ENCODE results near the gene LRRC58.
"Not testable (repeated sequence)": the region's sequence is repeated elsewhere in the genome, so short reads cannot be mapped to it uniquely, and the experiment has no call there.

Gene LRRC58

DNA sequence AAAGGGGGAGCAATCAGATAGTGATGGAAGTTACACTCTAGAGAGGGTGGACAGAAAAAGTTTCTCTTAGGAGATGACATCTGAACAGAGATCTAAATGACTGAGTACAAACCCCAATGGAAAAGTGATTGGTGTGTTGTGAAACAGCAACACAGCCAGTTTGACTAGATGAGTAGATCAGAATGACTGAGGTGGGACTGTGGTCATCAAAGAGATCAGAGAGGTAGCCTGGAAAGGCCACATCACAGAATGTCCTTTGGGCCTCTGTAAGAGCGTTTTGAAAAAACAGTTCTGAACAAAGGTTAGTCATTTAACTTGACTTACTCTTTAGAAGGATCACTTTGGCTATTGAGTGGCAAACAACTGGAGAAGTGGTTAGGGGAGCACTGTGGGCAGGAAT lies 10.6 kb downstream of the LRRC58 start:
- no peak for DNase-seq

DNA sequence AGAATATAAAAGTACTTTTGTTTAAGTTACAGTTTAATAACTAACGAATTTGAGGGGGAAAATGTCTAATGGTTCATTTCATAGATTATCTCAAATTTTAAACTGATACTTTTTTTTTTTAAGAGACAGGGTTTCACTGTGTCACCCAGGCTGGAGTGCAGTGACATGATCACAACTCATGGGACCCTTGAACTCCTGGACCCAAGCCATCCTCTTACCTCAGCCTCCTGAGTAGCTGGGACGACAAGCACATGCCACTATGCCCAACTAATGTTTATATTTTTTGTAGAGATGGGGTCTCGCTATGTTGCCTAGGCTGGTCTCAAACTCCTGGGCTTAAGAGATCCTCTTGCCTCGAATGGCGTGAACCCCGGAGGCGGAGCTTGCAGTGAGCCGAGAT lies 16.5 kb downstream of the LRRC58 start:
- DNase-seq, result no peak

DNA sequence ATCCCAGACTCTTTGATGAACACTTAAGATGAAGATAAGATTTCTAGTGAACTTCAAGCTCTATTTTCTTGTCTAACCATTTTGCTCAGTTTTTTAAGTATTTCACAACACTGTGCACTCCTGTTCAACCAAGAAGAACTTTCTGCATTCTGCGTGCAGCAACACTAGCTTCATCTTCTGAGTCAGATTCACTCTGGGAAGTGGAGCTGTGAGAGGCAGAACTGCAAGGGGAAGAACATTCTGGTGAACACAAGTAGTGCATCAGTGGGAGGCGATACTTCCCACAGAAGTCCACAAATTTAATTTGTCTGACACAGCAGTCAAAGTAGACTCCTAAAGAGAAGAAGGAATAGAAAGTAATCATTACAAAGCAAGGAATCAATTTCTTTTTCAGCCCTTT lies 18.1 kb downstream of the LRRC58 start:
- no peak for DNase-seq

DNA sequence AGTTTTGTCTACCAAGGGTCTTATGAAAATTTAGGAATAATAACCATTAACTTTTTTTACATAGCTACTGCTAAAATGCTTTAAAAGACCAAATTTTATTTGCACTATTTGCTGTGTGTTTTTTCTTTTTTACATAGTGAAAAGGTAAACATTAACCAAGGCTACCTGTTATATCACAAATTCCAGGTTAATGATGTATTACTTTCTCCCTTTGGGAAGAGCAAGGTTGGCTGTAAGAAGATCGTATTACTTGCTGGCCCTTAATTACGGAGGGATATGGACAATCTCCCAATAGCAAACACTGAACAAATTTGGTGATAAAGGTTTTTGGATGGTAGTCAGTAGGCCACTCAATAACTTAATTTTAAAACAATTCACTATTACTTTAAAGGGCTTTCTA lies 22.4 kb downstream of the LRRC58 start:
- no peak for DNase-seq

DNA sequence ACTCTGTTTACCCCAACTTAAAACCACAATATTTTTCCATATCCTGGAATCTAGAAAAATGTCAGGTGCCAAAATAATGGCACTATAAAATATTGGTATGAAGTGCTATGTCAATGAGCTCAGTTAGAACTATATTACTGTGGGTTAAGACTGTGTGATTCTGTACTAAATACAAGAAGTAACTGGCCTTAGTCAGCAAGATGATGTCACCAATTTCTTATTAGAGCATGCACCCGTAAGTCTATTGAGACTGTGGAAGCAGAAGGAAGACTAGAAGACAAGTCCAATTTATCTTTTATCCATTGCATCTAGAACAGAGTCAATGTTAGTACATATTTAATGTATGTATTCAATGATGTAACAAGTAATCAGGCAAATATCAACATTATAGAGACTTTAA lies 25.0 kb downstream of the LRRC58 start:
- no peak for DNase-seq

DNA sequence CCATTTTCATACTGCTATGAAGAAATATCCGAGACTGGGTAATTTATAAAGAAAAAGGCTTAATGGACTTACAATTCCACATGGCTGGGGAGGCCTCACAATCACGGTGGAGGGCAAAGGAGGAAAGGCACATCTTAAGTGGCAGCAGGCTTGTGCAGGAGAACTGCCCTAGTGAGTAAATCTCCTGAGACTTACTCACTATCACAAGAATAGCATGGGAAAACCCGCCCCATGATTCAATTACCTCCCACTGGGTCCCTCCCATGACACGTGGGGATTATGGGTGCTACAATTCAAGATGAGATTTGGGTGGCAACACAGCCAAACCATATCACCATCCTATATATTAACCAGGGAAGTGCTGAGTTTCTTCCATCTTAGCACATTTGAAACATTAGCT lies 25.4 kb downstream of the LRRC58 start:
- DNase-seq, result not testable (repeated sequence)

DNA sequence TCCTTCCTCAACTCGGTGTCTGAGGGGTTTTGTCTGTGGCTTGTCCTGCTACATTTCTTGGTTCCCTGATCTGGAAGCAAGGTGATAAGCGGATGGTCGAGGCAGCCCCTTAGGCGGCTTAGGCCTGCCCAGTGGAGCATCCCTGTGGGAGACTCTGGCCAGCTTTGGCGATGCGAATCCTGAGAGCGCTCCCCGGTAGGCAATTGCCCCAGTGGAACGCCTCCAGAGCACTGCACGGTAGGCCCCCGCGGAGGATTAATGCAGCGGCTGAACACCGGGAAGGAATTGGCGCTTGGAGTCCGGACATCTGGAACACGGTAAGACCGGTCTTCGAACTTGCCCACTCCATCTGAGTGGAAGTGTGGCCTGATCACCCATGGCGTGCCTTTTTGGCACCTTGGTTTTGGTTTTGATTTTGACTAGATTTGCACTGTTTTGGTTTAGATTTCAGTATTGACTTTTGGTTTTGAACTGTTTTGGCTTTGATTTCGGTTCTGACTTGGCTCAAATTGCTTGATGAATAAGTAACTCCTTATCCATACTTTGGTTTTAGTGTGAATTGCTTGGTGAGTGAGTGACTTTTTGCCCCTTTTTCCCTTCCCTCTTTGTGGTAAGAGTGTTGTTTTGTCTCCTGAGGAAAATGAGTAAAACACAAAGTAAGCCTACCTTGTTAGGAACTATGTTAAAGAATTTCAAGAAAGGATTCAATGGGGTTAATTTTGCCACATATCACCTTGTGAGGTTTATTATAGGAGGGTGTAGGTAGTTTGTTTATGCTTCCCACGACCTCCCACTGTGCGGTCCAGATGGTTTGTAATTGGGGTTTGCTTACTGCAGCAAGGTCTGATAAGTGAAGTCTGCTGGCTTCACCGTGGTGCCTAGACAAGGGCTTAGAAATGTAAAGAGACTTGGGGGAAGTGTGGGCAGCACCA lies 37.0 kb downstream of the LRRC58 start:
- DNase-seq, result no peak

DNA sequence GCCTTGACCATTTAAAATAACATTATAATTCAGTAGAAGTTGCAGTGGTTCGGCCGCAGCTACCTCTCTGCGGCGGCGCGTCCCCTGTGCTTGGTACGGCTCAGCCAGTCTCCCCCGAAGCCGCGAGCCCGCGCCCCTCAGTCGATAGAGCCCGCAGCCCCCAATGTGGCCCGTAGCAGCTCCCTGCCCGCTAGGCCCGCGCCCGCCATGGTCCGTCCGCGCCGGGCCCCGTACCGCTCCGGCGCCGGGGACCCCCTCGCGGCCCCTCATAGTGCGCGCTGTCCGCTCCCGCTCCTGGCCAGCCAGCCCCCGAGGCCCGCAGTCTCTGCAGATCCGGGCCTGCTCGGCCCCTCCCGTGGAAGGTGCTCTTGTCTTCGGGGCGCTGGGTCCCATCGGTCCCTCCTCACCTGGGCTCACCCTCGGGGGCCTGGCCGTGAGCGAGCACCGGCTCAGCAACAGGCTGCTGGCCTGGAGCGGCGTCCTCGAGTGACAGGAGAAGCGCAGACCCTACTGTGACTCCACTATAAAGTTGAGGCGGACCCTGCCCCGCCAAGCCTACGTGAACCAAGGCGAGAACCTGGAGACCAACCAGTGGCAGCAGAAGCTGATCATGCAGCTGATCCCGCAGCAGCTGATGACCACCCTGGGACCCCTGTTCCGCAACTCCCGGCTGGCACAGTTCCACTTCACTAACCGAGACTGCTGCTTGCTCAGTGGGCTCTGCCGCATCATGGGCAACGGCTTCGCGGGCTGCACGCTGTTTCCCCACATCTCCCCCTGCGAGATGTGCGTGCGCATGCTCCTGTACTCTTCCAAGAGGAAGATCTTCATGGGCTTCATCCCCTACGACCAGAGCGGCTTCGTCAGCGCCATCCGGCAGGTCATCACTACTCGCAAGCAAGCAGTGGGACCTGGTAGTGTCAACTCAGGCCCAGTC lies 42.4 kb downstream of the LRRC58 start:
- DNase-seq, result no peak

DNA sequence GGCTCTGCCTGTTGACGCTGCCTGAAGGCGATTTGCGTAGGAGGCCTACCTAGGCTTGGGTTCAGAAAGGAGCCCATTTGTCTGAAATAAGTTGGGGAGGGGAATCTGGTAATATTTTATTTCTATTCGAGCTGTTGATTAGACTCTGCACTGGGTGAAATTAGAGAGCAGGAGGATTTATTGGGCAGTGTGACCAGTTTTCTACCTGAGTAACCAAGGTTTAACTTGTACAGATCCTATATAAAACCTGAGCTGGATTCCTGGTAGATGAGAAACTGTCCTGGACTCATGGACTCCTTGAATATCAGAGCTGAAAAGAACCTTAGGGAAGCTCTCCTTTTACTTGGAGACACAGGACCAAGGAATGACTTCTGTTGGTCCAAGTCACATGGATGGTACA lies 44.5 kb downstream of the LRRC58 start:
- DNase-seq, result no peak

DNA sequence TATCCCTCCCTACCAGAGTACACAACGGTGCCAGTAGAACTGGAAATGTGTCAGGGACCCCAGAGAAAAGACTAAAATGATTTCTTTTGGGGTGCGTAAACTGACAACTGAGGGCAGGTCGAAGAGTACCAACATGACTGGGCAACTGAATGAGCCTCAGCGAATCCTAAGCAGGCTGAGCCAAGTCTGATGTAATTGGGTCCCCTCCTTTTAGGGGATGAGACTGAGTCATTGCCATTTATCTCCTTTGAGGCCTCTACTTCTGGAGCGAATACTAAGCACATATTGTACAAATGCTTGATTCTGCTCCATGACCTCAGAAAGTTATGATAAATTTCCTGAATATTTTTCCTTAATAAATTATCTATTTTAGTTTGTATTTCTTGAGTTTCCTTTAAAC lies 46.8 kb downstream of the LRRC58 start:
- no peak for DNase-seq

DNA sequence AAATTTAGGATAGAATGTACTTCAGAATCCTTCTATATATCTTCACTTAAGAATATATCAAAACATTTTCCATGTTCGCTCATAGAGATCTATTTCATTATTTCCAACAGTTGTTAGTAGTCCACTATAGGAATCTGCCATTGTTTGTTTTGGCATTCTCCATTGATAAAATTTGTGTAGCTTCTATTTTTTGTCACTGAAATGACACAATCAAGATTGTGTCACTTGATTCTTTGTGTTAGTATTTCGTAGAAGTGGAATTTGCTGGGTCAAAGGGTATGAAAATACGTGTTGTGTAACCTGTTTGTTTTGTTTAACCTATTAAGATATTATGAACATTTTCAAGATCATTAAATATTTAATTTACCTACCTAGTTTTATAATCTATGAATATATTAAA lies 48.2 kb downstream of the LRRC58 start:
- DNase-seq, result no peak

DNA sequence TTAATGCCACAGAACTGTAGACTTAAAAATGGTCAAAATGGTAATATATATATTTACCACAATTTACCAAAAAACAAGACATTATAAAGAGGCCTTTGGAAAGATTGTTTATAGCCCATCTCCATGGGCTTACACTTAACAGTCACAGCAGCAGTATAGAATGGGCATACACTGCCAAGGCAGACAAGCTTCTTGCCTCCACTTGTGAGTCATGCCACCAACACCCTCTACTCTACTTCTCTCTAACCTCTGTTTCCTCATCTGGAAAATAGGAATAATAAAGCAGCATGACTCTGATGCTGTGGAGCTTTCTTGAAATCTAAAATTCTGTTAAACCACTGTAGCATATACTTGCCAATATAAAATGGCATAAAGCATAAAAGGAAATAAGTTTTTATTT lies 49.8 kb downstream of the LRRC58 start:
- DNase-seq, result no peak

DNA sequence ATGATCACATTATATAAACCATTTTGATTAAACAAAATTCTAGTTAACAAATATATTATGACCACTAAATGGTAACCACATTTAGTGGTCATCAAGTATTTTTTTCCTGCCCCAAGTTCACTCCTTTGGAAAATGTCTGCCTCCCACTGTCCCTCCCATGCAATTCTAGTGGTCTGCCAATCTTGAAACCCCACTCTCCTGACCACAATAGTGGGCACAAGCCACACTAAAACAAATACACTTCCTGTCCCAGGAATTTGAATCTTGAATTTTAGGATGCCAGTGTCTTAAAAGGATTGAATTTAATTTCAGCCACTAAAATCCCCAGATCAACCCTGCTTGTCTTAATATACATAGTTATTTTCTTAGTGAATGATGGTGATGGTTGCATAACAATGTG lies 50.2 kb downstream of the LRRC58 start:
- DNase-seq, result no peak

DNA sequence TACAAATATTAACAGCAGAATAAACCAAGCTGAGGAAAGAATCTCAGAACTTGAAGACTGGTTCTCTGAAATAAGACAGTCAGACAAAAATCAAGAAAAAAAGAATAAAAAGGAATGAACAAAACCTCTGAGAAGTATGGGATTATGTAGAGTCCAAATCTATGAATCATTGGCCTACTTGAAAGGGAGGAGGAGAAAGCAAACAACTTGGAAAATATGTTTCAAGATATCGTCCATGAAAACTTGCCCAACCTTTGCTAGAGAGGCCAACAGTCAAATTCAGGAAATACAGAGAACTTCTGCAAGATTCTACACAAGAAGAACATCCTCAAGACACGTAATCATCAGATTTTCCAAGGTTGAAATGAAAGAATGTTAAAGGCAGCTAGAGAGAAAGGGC lies 57.6 kb downstream of the LRRC58 start:
- not testable (repeated sequence) for DNase-seq

DNA sequence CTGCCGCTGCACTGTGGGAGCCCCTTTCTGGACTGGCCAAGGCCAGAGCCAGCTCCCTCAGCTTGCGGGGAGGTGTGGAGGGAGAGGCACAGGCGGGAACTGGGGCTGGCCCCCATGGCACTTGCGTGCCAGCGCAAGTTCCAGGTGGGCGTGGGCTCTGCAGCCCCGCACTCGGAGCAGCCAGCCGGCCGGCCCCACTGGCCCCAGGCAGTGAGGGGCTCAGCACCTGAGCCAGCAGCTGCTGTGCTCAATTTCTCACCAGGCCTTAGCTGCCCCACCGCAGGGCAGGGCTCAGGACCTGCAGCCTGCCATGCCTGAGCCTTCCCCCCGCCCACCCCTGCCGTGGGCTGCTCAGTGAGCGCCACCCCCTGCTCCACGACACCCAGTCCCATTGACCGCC lies 59.5 kb downstream of the LRRC58 start:
- DNase-seq, result no peak

DNA sequence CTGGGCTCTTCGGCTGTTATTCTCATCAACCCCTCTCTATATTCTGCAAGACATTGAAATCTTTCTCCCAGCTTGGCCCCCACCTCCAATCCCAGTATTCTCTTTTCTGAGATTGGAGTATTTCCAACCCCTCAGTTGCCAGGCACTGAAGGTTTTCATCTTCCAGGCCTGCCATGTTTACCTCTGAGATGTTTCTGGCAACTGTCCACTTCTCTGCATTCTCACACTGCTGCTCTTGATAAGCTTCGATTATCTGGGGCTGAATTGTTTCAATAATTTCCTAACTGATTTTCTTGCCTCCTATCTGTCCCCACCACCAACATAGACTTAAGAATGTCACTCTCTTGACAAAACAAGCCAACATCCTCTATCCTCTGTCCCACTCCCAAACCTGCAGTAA lies 62.7 kb downstream of the LRRC58 start:
- no peak for DNase-seq

DNA sequence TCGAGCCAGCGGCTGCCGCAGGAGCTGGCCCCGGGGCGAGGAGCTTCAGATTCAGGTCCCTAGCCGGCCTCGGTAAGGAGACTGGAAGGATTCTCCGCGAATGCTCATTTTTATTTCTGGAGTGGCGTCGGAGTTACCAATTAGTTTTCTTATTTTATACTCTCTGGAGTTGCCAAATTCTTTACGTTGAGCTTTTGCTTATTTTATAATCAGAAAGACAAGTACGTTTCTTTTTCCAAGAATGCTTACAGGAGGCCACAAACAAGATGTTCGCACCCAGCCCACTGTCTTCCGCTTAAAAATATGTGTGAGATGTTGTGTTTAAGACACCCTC lies 63.7 kb downstream of the LRRC58 start:
- DNase-seq, result no peak

DNA sequence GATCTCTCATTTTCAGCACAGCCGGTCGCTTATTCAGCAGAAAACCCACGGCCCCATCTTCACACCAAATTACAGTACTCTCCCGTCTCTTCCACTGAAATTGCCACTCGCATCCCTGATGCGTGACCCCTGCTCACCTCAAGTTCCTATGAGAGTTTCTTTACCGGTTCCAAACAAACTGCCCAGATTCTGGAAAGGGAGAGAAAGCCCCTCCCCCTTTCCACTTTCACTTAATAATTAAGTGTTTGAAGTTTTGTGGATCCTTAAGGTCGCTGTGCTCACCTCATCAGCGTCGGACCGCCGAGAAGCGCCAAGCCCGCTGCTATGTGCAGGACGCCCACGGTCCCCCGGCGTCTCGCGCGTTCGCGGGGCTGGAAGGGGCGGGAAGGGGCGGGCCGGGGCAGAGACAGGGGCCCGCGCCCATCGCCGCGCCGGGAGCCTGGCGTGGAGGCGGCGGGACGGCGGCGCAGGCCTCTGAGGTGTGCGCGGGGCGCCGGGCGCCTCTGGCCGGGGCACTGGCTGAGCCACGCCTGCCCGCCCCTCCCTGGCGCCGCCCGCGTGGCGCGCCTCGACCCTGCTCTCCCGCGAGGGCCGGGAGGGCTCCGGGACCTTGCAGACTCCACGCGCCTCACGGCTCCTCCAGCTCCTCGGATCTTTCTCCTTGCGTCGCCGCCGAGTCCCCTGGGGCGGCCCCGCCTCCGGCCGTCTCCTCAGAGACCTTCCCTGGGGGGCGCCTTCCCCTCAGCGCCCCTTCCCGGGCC lies 64.2 kb downstream of the LRRC58 start, which contains the start of gene GPR156:
GPR156 (minus strand) TSS at position 476 of the 761 bp plus-strand sequence. CDS start 41,124 bp downstream, outside the sequence.
- DNase-seq, result no peak

DNA sequence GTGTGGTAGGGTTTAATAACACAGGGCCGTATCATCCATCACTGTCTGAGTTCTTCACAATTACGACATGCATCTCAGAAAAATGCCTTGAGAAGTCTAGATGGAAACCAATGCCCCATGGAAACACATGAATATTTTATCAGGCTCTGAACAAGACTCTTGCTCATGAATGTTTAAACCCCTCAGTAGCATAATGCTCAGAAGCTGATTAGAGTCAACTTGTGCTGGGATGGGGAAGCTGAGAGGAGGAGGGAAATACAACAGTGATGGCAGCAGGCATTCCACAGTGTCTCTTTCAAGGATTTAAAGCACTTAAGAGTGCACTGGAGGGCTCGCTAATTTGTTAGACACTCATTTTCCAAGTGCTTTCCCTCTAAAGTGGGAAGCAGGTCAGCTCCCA lies 67.9 kb downstream of the LRRC58 start:
- no peak for DNase-seq

DNA sequence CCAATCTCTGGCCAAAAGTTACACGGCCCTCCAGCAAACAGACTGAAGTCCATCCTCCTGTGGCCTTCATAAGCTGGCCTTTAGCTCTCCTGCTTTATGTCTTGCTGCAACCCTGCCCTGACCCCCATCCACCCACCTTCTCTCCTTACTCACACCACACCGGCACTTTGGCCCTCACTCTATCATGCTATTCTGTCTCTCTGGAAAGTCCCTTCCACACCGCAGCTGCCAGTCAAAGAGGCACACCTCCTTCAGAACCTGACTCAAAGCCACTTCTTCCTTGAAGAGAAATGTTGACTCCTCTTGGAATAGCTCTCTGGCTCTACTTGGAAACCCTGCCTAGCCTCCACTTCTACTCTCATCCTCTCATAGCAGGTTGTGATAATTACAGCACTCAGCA lies 68.6 kb downstream of the LRRC58 start:
- DNase-seq, result no peak

DNA sequence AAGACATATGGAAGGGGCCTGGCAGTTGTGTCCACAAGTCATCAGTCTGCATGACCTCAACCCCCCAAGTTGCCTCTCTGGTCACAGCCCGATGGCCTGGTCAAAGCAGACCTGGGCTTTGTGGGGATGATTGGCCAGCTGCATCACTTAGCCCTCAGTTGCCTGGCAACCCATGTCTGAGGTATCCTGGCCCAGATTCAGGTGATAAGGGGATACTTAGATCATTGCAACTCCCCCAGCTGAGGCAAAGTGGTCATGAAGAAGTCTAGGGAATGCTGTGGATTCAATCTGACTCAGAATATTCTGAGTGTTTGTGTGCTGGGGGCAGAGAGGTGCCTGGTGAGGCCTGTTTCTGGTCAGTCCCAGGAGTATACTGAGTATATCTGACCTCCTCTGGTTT lies 69.1 kb downstream of the LRRC58 start:
- DNase-seq, result no peak

DNA sequence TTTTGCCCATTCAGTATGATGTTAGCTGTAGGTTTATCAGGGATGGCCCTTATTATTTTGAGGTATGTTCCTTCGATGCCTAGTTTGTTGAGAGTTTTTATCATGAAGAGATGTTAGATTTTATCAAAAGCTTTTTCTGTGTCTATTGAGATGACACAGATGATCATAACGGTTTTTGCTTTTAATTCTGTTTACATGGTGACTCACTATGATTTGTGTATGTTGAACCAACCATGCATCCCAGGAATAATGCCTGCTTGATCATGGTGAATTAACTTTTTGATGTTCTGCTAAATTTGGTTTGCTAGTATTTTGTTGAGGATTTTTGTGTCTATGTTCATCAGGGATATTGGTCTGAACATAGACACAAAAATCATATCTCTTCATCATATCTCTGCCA lies 72.4 kb downstream of the LRRC58 start:
- no peak for DNase-seq

DNA sequence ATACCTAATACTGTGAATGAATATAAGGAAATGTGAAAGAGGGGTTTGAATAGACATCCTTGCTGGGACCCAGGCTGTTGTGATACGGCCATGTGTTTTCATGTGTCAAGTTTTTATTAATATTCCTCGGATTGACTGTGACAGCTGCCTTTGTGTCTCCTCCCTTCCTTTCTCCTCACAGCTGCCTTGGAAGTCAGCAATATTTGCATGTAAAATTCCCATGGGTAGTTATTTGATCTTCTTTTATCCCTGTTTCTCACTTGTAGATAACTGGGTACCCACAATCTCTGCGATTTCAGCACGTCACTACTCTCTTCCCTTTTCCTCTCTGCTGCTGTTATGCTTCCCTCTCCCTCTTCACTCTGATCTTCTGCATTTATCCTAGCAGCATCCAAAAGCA lies 73.5 kb downstream of the LRRC58 start:
- no peak for DNase-seq

Measured in NCI-H510A treated with DMSO at 0.1 percent for 48 hours (cell line).